ENCODE measurements around the gene NDUFS1. TPM values are rescaled to one million over a fixed set of nuclear protein-coding genes. Genes with fewer than 3 reads are reported as not detected.
"Not testable (repeated sequence)": the region's sequence is repeated elsewhere in the genome, so short reads cannot be mapped to it uniquely, and the experiment has no call there.

Gene NDUFS1
- total and polyA plus RNA-seq, 10 donors, result 9.0 to 93.6 (median 65.2) TPM

DNA sequence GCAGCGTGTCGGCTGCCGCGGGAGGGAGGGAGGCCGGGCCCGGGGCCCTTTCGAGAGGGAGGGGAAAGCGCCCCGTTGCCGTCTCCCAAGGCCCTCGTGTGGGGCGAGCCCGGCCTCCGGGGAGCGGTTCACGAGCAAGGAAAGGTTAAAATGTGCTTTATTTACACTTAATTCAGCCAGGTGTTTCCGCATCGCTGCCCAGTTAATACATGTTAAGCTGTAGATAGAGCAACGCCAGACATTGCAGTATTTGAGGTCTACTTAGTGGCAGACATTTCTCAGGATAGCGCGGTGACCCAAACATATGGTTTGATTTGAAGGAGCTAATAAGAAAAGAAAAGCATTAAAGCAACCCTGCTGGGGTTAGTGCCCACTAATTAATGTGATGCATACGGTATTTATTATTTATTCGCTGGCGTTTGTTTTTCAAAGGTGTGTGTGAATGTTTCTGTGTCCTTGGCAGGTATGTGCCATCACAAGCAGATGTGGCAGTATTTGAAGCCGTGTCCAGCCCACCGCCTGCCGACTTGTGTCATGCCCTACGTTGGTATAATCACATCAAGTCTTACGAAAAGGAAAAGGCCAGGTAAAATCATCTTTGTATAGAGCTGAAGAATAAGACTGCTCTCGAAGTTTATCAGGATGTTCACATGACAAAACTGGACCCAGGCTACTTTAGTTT is 1.0 kb upstream of the NDUFS1 start:
- TF ChIP-seq CTCF (IDR thresholded peaks at IDR 0.05 in 8 of 11, conservative IDR thresholded peaks at IDR 0.05 in 3 of 11) (no peak), POLR2A (IDR thresholded peaks at IDR 0.05) (no peak), POLR2AphosphoS5 (IDR thresholded peaks at IDR 0.05) (no peak)
- peak overlapping the region; percentile 72 to 95 (median 94) for H3K27ac ChIP-seq
- H3K36me3 ChIP-seq, result peaks cover 0 to 57% (median 28%) of the 10 kb centered on the region in 6 donors
- peaks cover 31 to 81% (median 66%) of the 10 kb centered on the region in 6 donors for H3K4me1 ChIP-seq
- intact Hi-C loops (cut with DNase I; ENCODE audit: low total_unique reads), result loop anchor here (10.0 kb wide), 1 partner anchor 105 kb away; no protein-coding TSS in a partner anchor
- H3K27me3 ChIP-seq (replicated peaks in 1 of 7), result no peaks in the 10 kb centered on the region
- 5 to 9% (median 6%) methylated on average over 20 to 30 of the region's 30 CpGs for WGBS, 5 donors
- H3K4me3 ChIP-seq, result peak overlapping the region; percentile 53 to 98 (median 88)
- peak; percentile 78 for DNase-seq
- no peaks in the 10 kb centered on the region for H3K9me3 ChIP-seq

GRCh38 chr2:206158563-206159345 is 490 bp downstream of the NDUFS1 start:
- WGBS, 5 donors, result 1 to 3% (median 1%) methylated on average over 33 of the region's 33 CpGs
- H3K27ac ChIP-seq, result peak overlapping the region; percentile 72 to 95 (median 94)
- intact Hi-C loops (cut with DNase I; ENCODE audit: low total_unique reads), result loop anchor here (10.0 kb wide), 1 partner anchor 74 kb away; the partner anchor contains the start of gene INO80D

DNA sequence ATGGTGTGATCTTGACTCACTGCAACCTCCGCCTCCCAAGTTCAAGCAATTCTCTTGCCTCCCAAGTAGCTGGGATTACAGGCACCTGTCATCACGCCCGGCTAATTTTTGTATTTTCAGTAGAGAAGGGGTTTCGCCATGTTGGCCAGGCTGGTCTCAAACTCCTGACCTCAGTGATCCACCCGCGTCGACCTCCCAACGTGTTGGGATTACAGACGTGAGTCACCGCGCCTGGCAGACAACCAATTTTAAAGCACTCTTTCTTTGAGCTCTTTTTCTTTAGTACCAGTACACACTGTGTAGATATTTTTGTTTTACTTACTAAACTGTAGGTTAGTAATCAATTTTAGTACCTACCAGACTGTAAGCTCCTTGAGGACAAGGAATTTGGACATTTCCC is 2.2 kb downstream of the NDUFS1 start:
- not testable (repeated sequence) for H3K27ac ChIP-seq; H3K9me3 ChIP-seq; DNase-seq; H3K27me3 ChIP-seq (replicated peaks in 1 of 7)
- H3K36me3 ChIP-seq, result peaks cover 0 to 48% (median 12%) of the 10 kb centered on the region in 6 donors
- peaks cover 31 to 76% (median 56%) of the 10 kb centered on the region in 6 donors for H3K4me1 ChIP-seq
- WGBS, 5 donors, result 94 to 95% (median 95%) methylated on average over 11 of the region's 11 CpGs
- intact Hi-C loops (cut with DNase I; ENCODE audit: low total_unique reads), result loop anchor here (10.0 kb wide), 1 partner anchor 72 kb away; the partner anchor contains the start of gene INO80D
- peak overlapping the region in 1 of 8 donors; percentile 98 for H3K4me3 ChIP-seq

More at GRCh38 chr2:206158563-206159345, 490 bp downstream of the NDUFS1 start:
- peak overlapping the region; percentile 53 to 98 (median 88) for H3K4me3 ChIP-seq
- TF ChIP-seq CTCF (IDR thresholded peaks at IDR 0.05 in 8 of 11, conservative IDR thresholded peaks at IDR 0.05 in 3 of 11) (peak in 1 of 11 experiments; percentile 7), POLR2A (IDR thresholded peaks at IDR 0.05) (no peak)
- H3K36me3 ChIP-seq, result peaks cover 0 to 50% (median 28%) of the 10 kb centered on the region in 6 donors
- no peaks in the 10 kb centered on the region for H3K27me3 ChIP-seq (replicated peaks in 1 of 7)
- no peak for DNase-seq
- H3K4me1 ChIP-seq, result peaks cover 31 to 88% (median 63%) of the 10 kb centered on the region in 6 donors
- H3K9me3 ChIP-seq, result no peaks in the 10 kb centered on the region

- DNase-seq, result no peak
- no peaks in the 10 kb centered on the region for H3K27me3 ChIP-seq (replicated peaks in 1 of 7)
- TF ChIP-seq POLR2A (IDR thresholded peaks at IDR 0.05), result no peak
- no peak for TF ChIP-seq POLR2AphosphoS5 (IDR thresholded peaks at IDR 0.05)
- peak in 1 of 11 experiments; percentile 16 for TF ChIP-seq CTCF (IDR thresholded peaks at IDR 0.05 in 8 of 11, conservative IDR thresholded peaks at IDR 0.05 in 3 of 11)
- 91 to 97% (median 92%) methylated on average over 3 of the region's 3 CpGs for WGBS, 5 donors
- H3K36me3 ChIP-seq, result peaks cover 0 to 63% (median 7%) of the 10 kb centered on the region in 6 donors
- H3K4me1 ChIP-seq, result peaks cover 21 to 62% (median 37%) of the 10 kb centered on the region in 6 donors
- no peaks in the 10 kb centered on the region for H3K9me3 ChIP-seq
- intact Hi-C loops (cut with DNase I; ENCODE audit: low total_unique reads), result loop anchor here (10.0 kb wide), 1 partner anchor 69 kb away; the partner anchor contains the start of gene INO80D
- no peak overlapping the region for H3K27ac ChIP-seq
- H3K4me3 ChIP-seq, result no peak overlapping the region
Observed at GRCh38 chr2:206154197-206154596, 5.0 kb downstream of the NDUFS1 start.
